Activated T-helper 1 cell treated with anti-CD3 and anti-CD28 coated beads, Interleukin-2, amount 50 U/mL, for 16 hours (primary cell): ENCODE measurements around the gene RTKN2.

Source experiments
- DNase-seq, 2 donors: peaks; one replicate each; pipeline ENCODE4 v3.0.0-alpha.2; 2020; ENCODE audit warnings: low read depth in 1 of 2, low spot score in 1 of 2

The RTKN2 gene

DNA sequence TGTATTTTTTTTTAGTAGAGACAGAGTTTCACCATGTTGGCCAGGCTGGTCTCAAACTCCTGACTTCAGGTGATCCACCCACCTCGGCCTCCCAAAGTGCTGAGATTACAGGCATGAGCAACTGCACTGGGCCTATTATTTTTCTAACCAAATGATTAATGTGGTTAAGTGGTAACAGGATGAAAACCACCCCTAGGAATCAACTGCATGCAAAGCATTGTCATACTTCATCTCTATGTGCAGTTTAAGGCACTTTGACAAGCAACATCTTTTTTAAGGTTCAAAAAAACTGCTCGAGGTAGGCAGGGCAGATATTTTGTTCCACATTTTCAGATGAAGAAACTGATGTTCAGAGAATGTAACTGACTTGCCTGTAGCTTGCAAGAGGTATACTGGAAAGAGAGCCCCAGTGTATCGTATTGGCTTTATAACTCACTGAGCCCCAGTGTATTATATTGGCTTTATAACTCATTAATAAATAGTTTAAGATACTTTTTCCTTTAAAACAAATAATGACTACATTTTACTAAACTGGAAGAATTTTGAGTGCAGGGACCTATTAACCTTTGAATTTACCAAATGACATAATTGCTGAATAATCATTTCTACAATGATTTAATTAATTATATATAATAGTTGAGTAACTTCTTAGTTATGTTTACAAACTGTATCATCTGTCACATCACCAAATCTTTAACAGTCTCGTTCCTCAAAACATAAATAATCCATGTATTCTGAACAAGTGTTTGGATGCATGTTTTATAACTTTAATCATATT lies 38.1 kb downstream of the RTKN2 start:
- no peak for DNase-seq

- DNase-seq, result no peak
Measured at GRCh38 chr10:62225362-62225761, 43.3 kb downstream of the RTKN2 start.

DNA sequence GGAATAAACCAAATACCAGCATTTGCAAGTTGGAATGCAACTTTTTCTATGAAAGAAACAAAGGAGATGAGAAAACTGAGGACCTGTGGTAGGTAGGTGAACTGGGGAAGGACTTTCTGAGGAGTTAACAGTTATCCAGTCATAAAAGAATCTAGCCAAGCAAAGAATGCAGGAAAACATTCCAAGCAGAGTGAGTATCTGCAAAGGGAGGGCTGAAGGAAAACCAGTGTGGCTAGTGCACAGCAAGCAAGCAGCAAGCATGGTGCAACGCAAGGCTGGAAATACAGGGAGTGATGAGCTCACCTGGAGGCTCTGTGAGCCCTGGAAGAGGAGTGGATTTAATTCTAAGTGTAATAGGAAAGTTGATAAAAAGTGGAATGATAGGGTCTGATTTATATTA lies 44.0 kb downstream of the RTKN2 start:
- DNase-seq, result no peak

DNA sequence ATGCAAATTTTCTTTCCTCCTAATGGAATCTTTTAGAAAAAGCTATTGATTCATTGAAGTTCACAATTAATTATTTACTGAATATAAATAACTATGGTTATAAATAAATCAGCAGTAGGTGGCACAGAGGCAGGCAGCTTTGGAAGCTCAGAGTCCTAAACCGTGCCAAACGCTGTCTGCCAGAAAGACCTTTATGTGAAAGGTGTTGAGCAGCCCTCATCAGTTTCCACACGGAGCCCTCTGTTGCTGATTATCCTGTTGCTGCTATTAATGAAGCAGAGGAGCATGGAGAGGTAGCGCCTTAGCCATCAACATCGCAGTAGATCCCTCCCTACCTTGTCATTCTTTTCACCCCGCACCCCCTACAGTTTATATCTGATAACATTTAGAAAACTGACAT lies 51.0 kb downstream of the RTKN2 start:
- no peak for DNase-seq

- no peak for DNase-seq
Measured at GRCh38 chr10:62214364-62214874, 54.2 kb downstream of the RTKN2 start.

GRCh38 chr10:62205750-62206399 lies 62.8 kb downstream of the RTKN2 start:
- DNase-seq, result no peak

- DNase-seq, result no peak
Measured at GRCh38 chr10:62199584-62199983, 69.1 kb downstream of the RTKN2 start.

DNA sequence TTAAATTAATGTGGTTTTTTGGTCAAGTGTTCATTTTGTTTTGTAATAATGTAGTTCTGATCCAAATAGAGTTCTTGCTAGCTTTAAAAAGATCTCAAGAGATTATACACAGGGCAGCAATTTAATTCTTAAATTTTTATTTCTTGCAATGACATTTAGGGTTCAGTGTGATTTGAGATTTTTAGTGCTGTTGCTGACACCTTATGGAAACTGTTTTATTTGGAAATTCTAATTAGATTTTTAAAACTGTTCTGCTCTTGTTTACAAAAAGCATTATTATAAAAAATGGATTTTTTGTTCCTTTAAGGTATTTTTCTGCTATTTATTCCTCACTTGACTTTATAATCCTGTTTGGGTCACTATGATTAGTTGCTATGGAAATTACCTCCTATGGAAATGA lies 72.1 kb downstream of the RTKN2 start:
- DNase-seq, result no peak

DNA sequence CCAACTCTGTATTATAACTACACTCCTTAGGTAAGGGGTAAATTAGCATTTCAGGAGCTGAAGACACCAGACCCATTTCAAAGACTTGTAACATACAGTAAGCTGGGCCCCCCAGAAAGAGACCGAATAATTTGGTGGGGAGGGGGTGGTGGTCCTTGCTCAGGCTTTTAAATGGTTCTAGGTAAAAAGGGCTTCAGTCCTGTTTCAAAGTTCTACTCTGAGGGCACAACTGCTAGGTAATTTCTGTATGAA lies 73.0 kb downstream of the RTKN2 start:
- DNase-seq, result no peak

DNA sequence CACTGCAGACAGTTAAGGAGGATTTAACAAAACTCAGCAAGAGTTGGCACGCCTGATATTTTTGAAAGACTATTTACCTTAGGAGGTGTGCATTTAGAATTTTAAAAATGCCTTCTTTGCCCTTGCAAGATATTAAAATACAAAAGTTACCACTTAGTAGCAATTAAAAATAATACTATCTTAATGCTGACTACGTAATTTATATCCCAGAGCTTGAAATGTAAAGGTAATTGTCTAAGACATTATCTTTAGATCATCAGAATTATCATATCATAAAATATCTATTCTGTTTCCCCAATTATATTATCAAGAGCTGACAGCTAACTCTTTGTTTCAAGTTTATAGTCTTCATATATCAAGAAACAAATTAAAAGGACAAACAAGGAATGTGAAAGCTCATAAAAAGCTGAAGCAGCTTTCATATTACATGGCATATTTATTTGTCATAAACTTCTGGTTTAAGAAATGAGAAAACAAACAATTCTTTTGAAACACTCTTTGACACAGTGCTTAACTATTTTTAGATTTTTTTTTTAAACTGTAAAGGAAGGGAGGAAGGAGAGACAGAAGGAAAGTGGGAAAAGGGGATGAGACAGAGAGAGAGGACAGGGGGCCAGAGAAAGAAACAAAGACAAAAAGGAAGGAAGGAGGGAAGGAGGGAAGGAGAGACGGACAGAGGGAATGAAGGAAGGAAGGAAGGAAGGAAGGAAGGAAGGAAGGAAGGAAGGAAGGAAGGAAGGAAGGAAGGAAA lies 73.5 kb downstream of the RTKN2 start:
- no peak for DNase-seq

DNA sequence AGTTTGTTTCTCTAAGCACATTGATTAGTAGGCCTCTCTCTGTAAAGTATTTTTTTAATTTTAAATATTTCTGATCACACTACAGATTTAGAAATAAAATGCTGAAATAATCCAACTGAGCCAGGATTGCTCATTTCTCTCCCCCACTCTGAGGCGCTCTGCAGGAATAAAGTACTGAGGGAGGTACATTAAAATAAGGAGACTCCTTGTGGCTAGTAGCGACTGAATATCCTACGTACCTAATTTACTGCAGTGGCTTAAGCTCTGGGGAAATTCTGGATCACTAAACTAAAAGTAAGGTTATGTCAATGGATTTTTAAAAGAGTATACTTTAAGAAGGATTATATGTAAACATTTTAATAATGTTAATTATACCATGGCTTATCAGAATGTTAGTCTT lies 75.2 kb downstream of the RTKN2 start:
- DNase-seq, result no peak

DNA sequence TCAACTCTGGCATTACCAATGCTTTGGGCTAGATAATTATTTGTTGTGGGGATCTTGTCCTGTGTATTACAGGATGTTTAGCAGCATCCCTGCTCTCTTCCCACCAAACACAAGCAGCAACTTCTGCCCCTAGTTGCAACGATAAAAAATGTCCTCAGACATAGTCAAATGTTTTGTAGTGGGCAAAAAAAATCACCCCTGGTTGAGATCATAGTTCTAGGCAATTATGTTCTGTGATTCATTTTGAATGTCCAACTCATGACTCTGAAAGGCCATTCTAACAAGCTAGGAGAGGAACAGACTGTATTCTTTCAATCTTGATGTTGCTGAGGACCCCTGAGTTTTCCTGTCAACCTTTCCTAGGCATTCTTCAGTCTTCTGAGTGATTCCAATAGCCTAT lies 79.5 kb downstream of the RTKN2 start:
- DNase-seq, result no peak

DNA sequence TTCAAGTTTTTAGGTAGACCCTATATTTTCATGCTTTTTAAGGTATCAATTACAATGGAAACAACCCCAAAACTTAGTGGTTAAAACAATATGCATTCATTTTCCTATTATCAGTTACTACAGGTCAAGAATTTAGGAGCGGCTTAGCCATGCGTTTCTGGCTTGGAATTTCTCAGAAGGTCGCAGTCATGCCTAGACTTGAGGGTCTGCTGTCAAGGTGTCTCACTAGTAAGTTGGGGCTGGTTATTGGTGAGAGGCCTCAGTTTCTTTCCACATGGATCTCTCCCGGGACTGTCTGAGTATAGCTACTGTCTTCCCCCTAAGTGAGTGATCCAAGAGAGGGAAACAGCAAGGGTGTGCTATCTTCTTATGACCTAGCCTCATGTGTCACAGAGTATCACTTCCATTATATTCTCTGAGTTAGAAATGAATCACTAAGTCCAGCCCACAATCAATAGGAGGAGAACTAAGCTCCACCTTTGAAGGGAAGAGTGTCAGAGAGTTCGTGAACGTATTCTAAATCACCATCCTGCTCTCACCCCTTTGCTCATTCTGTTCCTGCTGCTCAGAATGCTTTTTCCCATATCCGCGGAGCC lies 80.5 kb downstream of the RTKN2 start:
- DNase-seq, result no peak

DNA sequence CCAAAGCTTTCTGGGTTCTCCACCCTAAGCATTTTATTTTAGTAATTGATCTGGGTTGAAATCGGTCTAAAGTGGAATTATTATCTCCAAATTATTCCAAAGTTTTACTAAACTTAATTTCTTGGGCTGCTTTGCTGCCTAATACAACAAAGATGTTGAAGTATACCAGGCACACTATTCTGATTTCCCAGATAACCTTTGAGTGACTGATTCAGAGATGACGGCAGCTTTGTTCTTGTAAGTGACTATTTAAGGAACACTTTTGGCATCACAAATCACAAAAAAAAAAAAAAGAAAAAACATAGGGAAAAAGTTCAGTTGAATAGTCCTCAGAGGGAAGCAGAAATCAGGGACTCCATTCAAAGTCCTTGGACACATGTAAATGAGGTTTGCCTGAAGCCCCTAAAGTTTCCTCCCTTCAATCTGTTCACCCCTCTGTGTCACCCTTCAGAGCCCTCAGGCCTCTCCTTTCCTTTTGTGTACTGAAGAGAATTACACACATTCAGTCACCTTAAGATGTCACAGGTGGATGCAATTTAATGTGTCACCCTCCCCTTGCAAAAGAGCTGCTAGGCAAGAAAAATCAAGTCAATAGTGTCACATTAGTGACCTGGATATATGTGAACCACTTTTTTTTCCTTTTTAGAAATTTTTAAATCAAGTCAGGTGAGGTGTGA lies 81.5 kb downstream of the RTKN2 start:
- no peak for DNase-seq

- no peak for DNase-seq
Measured at GRCh38 chr10:62185919-62186692, 82.5 kb downstream of the RTKN2 start.

DNA sequence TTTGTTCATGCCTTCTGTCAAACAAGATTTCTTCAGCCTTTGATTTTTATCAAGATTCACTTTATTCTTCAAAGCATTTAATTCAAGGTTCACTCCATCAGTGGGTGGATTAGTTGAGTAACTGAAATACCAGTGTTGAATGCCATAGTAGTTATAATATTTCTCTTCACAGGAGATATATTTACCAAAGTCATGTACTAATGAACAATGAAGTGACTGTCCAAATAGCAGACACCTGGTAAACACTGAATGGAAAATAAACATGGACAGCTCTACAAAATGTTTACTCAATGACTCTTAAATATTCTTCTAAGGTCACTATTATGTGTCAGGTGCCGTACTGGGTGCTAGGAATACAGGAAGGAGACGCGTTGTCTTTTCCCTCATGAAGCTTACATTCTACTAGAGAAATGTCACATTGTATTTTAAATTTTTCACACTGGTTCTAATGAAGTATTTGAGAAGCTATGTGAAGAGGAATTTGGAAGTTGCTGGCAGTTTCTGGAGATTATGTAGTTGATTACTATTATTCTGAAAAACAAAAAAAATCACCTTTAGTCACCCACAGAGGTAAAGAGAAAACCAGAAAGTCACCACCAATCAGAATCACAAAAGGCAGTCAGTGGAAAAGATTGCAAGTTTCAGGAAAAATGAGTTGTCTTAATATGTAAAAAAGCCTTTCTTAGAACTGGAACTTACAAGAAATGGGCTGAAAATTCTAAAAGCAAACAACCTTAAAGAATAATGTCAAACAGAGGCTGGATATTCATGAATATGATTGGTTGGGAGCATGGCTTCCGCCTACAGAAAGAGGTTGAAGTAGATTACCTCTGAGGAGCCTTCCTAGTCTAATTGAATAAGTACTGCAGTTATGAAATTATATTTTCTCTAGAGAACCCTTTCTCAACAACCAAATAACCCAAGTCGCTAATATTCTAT lies 84.5 kb downstream of the RTKN2 start:
- DNase-seq, result no peak

- DNase-seq, result peak in 1 of 2 donors; percentile 28
Measured at GRCh38 chr10:62183442-62183841, 85.2 kb downstream of the RTKN2 start.

- DNase-seq, result no peak
Measured at GRCh38 chr10:62182595-62182994, 86.0 kb downstream of the RTKN2 start.

GRCh38 chr10:62182171-62182570 lies 86.5 kb downstream of the RTKN2 start:
- DNase-seq, result no peak
